ENCODE measurements around the gene FOXP2.
"Not testable (repeated sequence)": the region's sequence is repeated elsewhere in the genome, so short reads cannot be mapped to it uniquely, and the experiment has no call there.

The FOXP2 gene

GRCh38 chr7:114422507-114423501, 8.2 kb downstream of the FOXP2 start:
- peak; percentile 41 for FAIRE-seq

DNA sequence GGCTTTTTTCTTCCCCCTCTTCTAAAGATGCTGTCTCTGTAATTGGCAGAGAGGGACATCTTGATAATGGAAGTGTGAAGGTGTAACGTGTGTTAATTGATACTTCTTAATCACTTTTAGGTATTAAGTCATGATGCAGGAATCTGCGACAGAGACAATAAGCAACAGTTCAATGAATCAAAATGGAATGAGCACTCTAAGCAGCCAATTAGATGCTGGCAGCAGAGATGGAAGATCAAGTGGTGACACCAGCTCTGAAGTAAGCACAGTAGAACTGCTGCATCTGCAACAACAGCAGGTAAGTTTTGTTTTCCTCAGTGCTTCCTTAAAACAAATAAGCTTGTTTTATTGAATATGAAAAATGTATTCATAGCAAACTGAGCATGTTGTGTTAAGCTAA, 11.8 kb downstream of the FOXP2 start:
- no peak for FAIRE-seq

DNA sequence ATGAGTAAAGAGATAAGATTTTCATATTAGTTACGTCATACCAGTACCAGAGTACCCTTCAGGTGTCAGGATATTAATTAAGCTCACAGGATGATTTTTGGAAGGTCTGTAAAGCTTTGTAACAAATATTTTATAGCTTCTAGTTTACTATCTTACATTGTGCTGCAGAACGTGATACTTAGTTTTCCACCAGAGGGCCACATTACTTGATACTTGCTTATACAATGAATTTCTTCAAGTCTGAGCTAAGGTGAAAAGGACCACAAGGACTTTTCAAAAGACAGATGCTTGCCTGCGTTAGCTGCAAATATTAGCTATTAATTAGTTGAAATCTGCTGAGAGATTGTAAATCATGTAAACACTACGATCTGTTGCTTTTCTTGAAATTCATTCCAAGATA, 12.2 kb downstream of the FOXP2 start:
- no peak for FAIRE-seq

DNA sequence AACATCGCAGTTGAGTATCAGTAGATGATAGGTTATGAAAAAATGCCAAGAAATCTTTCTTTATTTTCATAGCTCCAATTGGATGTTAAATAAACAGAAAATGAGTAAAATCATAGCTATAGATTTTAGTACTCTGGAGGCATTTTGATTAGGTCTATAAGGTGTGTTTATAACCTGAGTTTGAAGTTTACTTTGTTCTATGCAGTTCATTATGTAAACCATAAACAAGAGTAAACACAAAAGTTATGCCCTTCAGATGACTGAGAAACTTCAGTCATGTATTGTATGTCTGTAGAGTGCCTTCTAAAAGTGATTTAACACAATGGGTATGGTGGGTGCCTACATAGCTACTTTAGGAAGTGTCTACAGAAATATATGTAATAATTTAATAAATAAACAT, 13.6 kb downstream of the FOXP2 start:
- FAIRE-seq = no peak

- FAIRE-seq = no peak
Measured at GRCh38 chr7:114431189-114431588, 16.6 kb downstream of the FOXP2 start.

DNA sequence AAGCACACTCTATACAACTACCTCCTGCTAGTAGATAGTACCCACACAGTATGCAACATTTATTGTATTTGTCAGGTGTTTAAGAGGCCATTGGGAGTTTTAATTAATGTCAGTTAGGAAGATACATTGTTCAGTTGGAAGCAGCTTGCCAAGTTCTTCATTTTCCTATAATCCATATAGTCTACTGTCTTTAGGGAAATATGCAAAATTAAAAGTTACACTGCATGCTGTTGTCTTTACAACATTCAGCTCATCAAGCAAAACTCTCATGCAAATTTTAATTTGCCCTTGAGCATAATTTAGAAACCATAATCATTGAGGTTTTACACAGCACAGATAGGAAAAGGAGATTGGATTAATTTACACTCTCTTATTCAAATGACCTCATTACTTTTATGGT, 17.4 kb downstream of the FOXP2 start:
- no peak for FAIRE-seq

DNA sequence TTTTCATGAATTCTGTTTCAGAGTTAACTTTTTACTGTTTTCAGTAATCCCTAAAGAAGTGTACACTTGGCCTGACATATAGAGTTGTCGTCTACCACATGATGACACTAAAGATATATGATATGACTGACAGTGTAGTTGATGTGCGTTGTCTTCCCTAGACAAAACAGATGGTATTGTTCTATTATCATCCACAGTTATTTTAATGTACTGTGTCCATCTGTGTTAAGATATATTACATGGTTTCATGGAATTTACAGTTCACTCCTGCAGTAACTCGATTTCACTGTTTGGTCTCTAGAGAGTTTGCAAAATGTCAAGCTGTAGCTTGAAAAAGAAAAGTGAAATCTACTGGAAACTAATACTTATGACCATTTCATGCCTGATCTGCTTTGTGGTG, 18.1 kb downstream of the FOXP2 start:
- FAIRE-seq = no peak

- no peak for FAIRE-seq
Measured at GRCh38 chr7:114439581-114439980, 25.0 kb downstream of the FOXP2 start.

DNA sequence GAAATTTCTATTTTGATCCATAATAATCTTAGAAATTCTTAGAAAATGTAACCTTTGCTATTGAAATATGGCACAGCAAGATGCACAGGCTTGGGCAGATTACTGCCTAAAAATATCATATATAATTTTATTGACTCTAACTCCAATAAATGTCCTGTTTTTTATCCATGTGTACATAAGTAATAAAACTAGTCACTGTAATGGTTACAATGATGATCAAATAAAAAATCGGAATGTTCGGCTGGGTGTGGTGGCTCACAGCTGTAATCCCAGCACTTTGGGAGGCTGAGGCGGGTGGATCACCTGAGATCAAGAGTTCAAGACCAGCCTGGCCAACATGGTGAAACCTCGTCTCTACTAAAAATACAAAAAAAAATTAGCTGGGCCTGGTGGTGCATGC, 26.3 kb downstream of the FOXP2 start:
- not testable (repeated sequence) for FAIRE-seq

DNA sequence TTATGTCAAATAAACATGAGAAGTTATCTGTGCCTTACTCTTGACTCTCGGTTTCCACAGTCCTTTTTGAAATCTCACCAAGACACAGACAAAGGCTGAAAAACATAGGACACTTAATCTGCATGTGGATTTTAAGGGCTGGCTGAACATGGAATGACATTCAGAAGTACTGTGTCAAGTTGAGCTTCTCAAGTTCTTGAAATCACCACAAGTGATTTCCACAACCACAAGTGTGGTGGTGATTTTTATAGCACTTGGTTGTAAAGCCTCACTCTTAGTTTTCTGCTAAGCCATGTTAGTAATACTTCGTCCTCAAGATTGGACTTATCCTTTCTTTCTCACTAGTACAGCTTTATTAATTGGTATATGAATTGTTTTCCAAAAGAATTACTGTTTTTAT, 29.6 kb downstream of the FOXP2 start:
- FAIRE-seq = no peak

GRCh38 chr7:114450431-114450830, 35.8 kb downstream of the FOXP2 start:
- no peak for FAIRE-seq

DNA sequence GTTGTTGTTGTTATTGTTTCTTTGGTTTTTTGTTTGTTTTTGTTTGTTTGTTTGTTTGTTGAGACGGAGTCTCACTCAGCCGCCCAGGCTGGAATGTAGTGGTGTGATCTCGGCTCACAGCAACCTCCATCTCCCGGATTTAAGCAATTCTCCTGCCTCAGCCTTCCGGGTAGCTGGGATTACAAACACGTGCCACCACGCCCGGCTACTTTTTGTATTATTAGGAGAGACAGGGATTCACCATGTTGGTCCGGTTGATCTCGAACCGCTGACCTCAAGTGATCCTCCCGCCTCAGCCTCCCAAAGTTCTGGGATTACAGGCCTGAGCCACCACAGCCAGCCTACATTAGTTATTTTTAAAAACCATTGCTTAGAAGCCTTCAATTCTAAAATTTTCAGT, 45.0 kb downstream of the FOXP2 start:
- no peak for FAIRE-seq

DNA sequence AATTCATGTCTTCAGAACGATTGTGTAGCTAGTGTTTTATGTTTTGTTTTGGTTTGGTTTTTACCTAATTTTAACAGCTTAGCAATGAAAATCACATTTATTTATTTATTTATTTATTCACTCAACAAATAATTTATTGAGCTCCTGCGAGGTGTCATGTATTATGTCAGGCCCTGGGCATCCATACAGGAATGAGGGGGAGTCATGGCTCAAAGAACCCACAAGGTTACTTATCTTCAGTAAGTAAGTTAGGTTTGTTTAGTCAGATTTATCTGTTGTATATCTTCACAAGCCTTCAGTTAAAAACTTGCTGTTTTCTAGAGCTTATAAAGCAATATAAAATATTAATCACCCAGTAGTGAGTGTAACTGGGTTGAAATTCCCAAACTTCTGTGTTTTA, 45.4 kb downstream of the FOXP2 start:
- FAIRE-seq = no peak

GRCh38 chr7:114466917-114467316, 52.3 kb downstream of the FOXP2 start:
- FAIRE-seq = no peak

GRCh38 chr7:114468844-114469243, 54.2 kb downstream of the FOXP2 start:
- FAIRE-seq = no peak

DNA sequence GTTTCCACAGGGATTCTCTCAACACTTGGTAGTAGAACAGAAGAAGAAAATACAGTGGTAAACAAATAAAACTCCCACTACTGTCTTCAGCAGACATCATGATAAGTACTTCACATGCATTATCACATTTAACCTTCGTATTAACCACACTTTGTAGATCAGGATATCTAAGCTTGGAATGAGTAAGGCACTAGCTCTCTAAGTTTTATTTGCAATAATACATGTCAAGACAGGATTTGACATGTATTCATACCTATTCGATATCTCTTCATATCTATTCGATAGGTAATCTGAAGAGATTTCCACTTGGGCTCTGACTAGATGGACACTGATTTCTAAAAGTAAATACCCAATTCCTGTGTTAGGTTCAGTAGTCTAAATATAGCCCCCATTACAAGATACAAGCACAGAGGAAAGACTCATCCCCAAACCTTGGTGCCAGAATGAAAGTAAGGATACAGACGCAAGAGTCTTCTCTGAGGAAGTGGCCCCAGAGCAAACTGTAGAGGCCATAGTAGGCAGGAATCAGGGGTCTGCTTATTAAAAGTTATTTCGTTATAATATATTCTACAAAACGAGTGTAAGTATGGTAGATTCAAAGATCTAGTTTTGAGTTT, 58.4 kb downstream of the FOXP2 start:
- no peak for FAIRE-seq

GRCh38 chr7:114478384-114478783, 63.8 kb downstream of the FOXP2 start:
- no peak for FAIRE-seq

DNA sequence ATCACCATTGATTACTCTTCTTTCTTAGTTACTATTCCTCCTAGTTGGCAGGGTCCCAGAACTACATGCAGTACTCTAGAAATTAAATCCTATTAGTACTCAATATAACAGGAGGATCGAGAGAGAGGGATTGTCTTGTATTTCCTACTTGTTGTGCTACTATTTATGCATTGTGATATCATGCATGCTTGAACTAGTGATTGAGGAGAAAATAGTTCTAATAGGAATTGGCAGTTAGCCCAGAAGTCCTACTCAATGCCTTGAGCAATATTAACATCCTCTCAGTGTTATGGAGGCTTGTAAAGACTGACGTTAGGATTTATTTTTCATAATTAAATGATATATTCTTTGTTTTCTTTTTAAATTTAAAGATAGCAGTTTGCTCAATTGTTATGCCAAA, 67.4 kb downstream of the FOXP2 start:
- FAIRE-seq = no peak

- peak; percentile 60 for FAIRE-seq
Measured at GRCh38 chr7:114484226-114484625, 69.6 kb downstream of the FOXP2 start.

DNA sequence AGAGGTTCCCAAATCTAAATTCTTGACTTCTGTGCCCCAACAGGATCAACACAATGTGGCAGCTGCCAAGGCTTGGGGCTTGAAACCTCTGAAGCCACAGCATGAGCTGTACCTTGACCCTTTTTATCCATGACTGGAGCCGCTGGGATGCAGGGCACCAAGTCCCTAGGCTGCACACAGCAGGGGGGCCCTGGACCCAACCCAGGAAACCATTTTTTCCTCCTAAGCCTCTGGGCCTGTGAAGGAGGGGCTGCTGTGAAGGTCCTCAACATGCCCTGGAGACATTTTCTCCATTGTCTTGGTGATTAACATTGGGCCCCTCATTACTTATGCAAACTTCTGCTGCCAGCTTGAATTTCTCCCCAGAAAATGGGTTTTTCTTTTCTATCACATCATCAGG, 72.6 kb downstream of the FOXP2 start:
- FAIRE-seq = no peak

- FAIRE-seq = no peak
Measured at GRCh38 chr7:114488696-114489095, 74.1 kb downstream of the FOXP2 start.

DNA sequence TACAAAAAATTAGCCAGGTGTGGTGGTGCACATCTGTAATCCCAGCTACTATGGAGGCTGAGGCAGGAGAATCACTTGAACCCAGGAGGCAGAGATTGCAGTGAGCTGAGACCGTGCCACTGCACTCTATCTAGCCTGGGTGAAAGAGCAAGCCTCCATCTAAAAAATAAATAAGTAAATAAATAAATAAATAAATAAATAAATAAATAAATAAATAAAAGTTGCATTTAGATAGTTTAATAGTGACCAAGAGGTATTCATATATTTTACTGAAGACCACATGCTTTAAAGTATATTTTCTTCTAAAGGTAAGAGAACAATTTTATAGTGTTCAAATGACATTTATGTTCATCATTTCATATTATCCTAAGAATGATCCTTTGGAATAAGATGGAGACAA, 82.9 kb downstream of the FOXP2 start:
- not testable (repeated sequence) for FAIRE-seq

- FAIRE-seq = no peak
Measured at GRCh38 chr7:114502454-114503254, 88.0 kb downstream of the FOXP2 start.

Measured in colon (tissue), 2 donors.